ENCODE results near the gene SSBP1. TPM values are rescaled to one million over a fixed set of nuclear protein-coding genes. Genes with fewer than 3 reads are reported as not detected.
"Not testable (repeated sequence)": the region's sequence is repeated elsewhere in the genome, so short reads cannot be mapped to it uniquely, and the experiment has no call there.

The SSBP1 gene
- total RNA-seq, 1 experiment from 2014 or later = 245 TPM

GRCh38 chr7:141737836-141738591 is at the start of gene SSBP1 (continued):
- no peak for TF ChIP-seq CDX4 (CRISPR knock-in tag; IDR thresholded peaks at IDR 0.05; ENCODE audit: borderline replicate concordance)
- TF ChIP-seq ARID4B (CRISPR knock-in tag; IDR thresholded peaks at IDR 0.05; ENCODE audit: borderline replicate concordance) = peak; percentile 43; the same call in 1 of the 2 replicates
- no peak for TF ChIP-seq GRHL2 (CRISPR knock-in tag; IDR thresholded peaks at IDR 0.05; ENCODE audit: insufficient replicate concordance, severe bottlenecking)
- TF ChIP-seq TEAD1 (CRISPR knock-in tag; IDR thresholded peaks at IDR 0.05) = peak; percentile 57; the same call in 1 of the 2 replicates

- peaks cover 23% of the 10 kb centered on the region for H3K4me1 Mint-ChIP-seq
- DNase-seq (ENCODE audit: low spot score); ATAC-seq; H3K4me3 Mint-ChIP-seq; H3K9me3 Mint-ChIP-seq; H3K27me3 Mint-ChIP-seq (ENCODE audit: low read depth); H3K36me3 Mint-ChIP-seq; H3K27ac Mint-ChIP-seq; POLR2A ChIA-PET: not testable (repeated sequence)
- CTCF ChIA-PET = interaction anchor here (0.8 to 4.2 kb wide), 4 partner anchors 12 to 49 kb away, joined by 3 to 14 read pairs (median 4); partner anchors contain the start of gene SSBP1
Measured at GRCh38 chr7:141689072-141689825, 48.9 kb upstream of the SSBP1 start.

- ChIA-PET CTCF (interaction anchor here (1.9 kb wide), 1 partner anchor 17 kb away, joined by 5 read pairs; no protein-coding TSS in a partner anchor), POLR2A (no interaction called here)
- ATAC-seq (peak; percentile 55), DNase-seq (ENCODE audit: low spot score) (no peak)
- no peak for TF ChIP-seq FOXP4 (CRISPR knock-in tag; IDR thresholded peaks at IDR 0.05)
- no peaks in the 10 kb centered on the region for H3K9me3 Mint-ChIP-seq
- no peaks in the 10 kb centered on the region for H3K27me3 Mint-ChIP-seq (ENCODE audit: low read depth)
- peaks cover 35% of the 10 kb centered on the region for H3K4me1 Mint-ChIP-seq
- H3K4me3 Mint-ChIP-seq = no peak overlapping the region
- no peak overlapping the region for H3K27ac Mint-ChIP-seq
- no peaks in the 10 kb centered on the region for H3K36me3 Mint-ChIP-seq
Measured at GRCh38 chr7:141691540-141691939, 46.6 kb upstream of the SSBP1 start.

GRCh38 chr7:141691961-141692360 is 46.2 kb upstream of the SSBP1 start:
- peaks cover 38% of the 10 kb centered on the region for H3K4me1 Mint-ChIP-seq
- H3K36me3 Mint-ChIP-seq = no peaks in the 10 kb centered on the region
- POLR2A ChIA-PET = no interaction called here
- H3K4me3 Mint-ChIP-seq = no peak overlapping the region
- no peaks in the 10 kb centered on the region for H3K9me3 Mint-ChIP-seq
- DNase-seq (ENCODE audit: low spot score) (no peak), ATAC-seq (no peak)
- CTCF ChIA-PET = interaction anchor here (1.9 kb wide), 1 partner anchor 17 kb away, joined by 5 read pairs; no protein-coding TSS in a partner anchor
- no peak overlapping the region for H3K27ac Mint-ChIP-seq
- H3K27me3 Mint-ChIP-seq (ENCODE audit: low read depth) = no peaks in the 10 kb centered on the region
- TF ChIP-seq, protein P1, sequence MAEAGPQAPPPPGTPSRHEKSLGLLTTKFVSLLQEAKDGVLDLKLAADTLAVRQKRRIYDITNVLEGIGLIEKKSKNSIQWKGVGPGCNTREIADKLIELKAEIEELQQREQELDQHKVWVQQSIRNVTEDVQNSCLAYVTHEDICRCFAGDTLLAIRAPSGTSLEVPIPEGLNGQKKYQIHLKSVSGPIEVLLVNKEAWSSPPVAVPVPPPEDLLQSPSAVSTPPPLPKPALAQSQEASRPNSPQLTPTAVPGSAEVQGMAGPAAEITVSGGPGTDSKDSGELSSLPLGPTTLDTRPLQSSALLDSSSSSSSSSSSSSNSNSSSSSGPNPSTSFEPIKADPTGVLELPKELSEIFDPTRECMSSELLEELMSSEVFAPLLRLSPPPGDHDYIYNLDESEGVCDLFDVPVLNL (CRISPR knock-in tag; IDR thresholded peaks at IDR 0.05; ENCODE audit: borderline replicate concordance, low read depth) = no peak
- TF ChIP-seq, protein P2, sequence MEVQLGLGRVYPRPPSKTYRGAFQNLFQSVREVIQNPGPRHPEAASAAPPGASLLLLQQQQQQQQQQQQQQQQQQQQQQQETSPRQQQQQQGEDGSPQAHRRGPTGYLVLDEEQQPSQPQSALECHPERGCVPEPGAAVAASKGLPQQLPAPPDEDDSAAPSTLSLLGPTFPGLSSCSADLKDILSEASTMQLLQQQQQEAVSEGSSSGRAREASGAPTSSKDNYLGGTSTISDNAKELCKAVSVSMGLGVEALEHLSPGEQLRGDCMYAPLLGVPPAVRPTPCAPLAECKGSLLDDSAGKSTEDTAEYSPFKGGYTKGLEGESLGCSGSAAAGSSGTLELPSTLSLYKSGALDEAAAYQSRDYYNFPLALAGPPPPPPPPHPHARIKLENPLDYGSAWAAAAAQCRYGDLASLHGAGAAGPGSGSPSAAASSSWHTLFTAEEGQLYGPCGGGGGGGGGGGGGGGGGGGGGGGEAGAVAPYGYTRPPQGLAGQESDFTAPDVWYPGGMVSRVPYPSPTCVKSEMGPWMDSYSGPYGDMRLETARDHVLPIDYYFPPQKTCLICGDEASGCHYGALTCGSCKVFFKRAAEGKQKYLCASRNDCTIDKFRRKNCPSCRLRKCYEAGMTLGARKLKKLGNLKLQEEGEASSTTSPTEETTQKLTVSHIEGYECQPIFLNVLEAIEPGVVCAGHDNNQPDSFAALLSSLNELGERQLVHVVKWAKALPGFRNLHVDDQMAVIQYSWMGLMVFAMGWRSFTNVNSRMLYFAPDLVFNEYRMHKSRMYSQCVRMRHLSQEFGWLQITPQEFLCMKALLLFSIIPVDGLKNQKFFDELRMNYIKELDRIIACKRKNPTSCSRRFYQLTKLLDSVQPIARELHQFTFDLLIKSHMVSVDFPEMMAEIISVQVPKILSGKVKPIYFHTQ (CRISPR knock-in tag; IDR thresholded peaks at IDR 0.05) = no peak
- no peak for TF ChIP-seq ARID4B (CRISPR knock-in tag; IDR thresholded peaks at IDR 0.05; ENCODE audit: borderline replicate concordance)
- TF ChIP-seq NFATC4 (CRISPR knock-in tag; IDR thresholded peaks at IDR 0.05) = no peak

Measured in WTC11 (cell line).